GM12892 (cell line): ENCODE data around the gene VSIG10L.

Source experiments
- POLR2A ChIP-seq: IDR thresholded peaks from 2 replicates; pipeline ENCODE4 v1.6.1; 2011; ENCODE audit warnings: low read depth, low read length, control low read depth
- TAF1 ChIP-seq: IDR thresholded peaks from 2 replicates; pipeline ENCODE4 v1.6.1; 2011; ENCODE audit warnings: low read depth, mild to moderate bottlenecking, control low read depth, low read length, borderline replicate concordance

DNA sequence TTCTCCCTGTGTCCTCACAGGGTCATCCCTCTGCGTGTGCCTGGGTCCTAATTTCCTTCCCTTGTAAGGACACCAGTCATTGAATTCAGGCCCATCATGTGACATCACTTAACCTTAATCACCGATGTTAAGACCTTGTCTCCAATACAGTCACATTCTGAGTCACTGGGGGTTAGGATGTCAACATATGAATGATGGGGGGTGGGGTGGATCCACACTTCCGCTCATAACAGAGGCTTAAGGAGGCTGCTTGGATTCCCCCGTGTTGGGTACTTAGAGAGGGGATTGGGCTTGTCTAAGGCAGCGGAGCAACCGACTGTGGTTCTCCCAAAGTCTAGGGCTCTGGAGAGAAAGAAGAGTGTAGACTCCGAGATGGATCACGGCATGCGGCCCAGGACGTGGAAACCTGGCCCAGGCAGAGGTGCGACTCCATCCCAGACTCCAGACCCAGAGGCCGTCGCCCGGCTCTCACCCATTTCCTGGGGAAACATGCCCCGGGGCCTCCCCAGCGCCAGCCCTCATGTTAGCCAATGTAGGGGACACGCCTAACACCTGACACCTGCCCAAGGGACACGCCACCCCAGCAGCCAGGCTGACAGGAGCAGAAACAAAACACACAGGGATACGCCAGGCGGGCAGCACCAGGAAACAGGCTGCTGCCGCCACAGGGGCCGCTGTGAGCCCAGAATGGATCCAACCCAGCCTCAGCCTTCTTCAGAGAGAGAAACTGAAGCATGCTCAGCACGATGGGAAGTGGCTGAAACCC lies 47.5 kb downstream of the VSIG10L start:
- TF ChIP-seq TAF1 (no peak), POLR2A (no peak)
